Hippocampal formation (tissue), 2 donors: ENCODE results near the gene RNU5D-1.
"Not testable (repeated sequence)": the region's sequence is repeated elsewhere in the genome, so short reads cannot be mapped to it uniquely, and the experiment has no call there.

Experiments used
- DNase-seq, 2 donors: peaks; one replicate each; lab custom pipeline; 2025; lab: John Stamatoyannopoulos, UW

The RNU5D-1 gene

DNA sequence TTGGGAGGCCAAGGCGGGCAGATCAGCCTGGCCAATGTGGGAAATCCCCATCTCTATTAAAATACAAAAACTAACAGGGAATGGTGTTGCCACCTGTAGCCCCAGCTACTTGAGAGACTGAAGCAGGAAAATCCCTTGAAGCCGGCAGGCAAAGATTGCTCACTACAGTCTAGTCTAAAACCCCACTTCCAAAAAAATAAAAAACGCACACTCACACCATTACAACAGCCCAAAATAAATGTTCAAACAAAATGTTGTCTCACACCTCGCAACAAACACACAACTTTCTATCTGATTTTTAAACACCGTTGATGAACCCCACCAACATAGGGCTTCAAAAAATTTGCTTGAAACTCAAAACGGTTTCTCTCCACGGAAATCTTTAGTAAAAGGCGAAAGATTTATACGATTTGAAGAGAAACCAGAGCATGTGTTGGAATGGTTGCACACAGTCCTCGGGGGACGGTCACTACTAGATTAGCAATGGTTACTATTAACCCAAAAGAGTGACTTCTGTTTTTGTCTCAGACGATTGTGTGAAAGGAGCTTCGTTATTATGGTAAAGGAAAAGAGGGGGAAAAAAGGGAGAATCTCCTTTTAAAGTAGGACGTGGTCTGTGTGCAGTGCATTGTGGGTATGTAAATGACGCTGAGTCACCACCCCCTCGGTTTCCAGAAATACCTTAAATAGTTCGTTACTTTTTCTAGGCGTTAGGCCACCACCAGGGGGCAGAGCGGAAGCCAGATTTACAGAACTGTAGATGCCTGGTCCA is at the start of gene RNU5D-1:
RNU5D-1 (minus strand) TSS at position 430 of the 772 bp plus-strand sequence.
- DNase-seq: peak; percentile 84 to 96

DNA sequence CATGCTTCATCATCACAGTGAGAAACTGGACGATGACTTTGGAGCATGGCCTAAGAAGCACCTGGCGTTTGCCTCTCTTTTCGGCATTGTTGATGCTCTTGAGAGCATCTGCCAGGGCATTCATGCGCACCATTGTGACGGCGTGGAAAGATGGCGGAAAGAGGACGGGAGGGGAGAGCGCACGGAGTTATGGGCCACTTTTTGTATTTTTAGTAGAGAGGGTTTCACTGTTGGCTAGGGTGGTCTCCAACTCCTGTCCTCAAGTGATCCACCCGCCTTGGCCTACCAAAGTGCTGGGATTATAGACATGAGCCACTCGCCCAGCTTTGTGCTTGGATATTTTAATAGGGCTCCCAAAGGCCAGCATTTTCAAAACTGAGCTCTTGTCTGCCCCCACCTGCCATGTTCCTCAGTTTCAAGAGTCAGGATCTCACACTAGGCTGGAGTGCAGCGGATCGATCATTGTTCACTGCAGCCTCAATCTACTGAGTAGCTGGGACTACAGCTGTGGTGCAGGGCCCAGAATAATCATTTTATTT is 49.7 kb upstream of the RNU5D-1 start:
- DNase-seq: no peak

DNA sequence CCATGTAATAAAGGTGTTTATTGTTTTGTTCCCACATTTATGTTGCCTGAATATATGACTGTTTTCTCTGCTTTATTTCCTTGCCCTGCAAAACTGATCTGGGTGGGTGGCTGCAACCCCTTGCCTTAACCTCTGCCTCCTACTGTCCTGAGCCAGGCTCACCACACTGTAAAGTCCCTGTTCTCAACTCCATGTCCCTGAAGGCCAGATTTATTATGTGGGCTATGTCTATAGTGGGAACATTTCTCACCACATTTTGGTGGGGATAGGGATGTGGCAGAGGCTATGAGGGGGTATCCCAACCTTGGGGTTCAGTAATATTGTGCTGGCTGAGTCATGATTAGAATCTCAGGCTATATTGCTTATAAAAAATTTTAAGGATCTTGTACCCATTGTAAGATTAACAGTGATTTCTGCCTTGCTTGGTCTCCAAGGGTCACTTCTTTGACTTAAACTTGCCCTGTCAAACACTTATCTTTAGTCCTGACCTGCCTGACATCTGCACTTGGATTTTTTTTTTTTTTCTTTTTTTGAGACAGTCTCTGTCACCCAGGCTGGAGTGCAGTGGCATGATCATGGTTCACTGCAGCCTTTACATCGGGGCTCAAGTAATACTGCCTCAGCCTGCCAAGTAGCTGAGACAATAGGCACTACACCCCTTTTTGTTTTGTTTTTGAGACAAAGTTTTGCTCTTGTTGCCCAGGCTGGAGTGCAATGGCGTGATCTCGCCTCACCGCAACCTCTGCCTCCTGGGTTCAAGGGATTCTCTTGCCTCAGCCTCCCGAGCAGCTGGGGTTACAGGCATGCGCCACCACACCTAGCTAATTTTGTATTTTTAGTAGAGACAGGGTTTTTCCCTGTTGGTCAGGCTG is 48.0 kb upstream of the RNU5D-1 start:
- no peak for DNase-seq

DNA sequence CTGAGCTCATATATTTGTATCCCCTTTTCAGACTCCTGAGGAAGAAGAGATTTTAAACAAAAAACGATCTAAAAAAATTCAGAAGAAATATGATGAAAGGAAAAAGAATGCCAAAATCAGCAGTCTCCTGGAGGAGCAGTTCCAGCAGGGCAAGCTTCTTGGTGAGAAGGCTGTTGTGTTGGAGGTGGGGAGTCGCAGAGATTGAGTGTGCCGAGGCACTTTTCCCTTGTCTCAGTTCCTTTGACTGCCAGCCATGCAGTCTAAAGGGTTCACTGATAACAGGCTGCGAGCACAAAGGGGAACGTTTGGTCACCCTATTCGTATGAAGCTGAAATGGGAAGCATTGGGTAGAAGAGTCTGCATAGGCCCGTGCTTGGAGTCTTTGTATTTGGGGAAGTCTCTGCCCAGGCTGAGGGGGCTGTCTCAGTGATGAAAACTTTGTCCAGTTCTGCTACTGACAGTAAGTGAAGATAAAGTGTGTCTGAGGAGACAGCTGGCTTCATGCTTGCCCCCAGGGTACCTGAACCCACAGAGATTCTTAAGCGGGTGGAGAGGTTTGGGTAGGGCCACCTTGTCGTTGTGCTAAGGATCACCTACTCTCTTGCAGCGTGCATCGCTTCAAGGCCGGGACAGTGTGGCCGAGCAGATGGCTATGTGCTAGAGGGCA is 47.1 kb upstream of the RNU5D-1 start:
- no peak for DNase-seq

DNA sequence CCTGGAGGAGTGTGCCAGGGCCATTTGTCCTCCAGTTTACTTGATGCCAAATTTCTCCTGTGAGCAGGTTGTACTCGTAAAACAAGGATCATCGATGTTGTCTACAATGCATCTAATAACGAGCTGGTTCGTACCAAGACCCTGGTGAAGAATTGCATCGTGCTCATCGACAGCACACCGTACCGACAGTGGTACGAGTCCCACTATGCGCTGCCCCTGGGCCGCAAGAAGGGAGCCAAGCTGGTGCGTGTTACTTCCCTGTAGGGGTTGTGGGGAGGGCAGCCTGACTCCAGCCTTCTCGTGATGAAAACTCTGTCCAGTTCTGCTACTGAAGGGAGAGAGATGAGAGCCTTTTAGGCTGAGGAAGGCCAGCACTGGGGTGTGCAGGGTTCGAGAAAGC is 46.6 kb upstream of the RNU5D-1 start:
- DNase-seq: no peak

GRCh38 chr1:44776730-44777068 is 45.7 kb upstream of the RNU5D-1 start:
- DNase-seq: no peak

DNA sequence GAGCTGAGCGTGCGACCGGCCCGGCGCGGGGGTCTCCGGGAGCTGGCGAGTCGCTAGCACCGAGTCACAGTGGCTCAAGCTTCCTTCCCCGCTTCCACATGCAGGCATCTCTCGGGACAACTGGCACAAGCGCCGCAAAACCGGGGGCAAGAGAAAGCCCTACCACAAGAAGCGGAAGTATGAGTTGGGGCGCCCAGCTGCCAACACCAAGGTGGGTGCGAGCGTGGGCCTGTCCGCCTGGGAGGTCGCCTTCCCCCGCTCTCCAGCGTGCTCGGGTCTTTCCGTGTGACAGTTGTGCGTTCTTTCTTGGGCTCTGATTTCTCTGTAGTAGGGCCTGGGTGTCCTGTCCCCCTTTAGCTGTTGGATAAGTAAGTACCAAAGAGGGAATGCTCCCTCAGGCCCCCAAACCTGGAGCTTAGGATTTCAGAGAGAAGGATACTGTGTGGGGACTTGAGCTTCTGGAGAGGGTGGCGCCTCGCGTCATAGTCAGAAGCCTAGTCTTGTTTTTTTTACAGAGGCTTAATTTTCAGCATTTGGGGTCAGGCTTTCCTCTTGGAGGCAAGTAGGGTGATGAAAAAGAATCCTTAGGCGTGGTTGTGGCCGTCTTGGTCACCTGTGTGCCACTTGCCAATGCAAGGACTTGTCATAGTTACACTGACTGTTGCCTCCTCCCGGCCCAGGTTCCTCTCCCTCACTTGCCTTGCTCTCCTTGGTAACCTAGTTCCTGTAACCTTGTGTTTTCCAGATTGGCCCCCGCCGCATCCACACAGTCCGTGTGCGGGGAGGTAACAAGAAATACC is 45.2 kb upstream of the RNU5D-1 start:
- no peak for DNase-seq

GRCh38 chr1:44775078-44775929 is 44.3 kb upstream of the RNU5D-1 start, which contains the start of gene RPS8:
RPS8 (plus strand) TSS chr1:44775540; CDS start chr1:44775597, 57 bp downstream.
- peak; percentile 84 to 94 for DNase-seq

DNA sequence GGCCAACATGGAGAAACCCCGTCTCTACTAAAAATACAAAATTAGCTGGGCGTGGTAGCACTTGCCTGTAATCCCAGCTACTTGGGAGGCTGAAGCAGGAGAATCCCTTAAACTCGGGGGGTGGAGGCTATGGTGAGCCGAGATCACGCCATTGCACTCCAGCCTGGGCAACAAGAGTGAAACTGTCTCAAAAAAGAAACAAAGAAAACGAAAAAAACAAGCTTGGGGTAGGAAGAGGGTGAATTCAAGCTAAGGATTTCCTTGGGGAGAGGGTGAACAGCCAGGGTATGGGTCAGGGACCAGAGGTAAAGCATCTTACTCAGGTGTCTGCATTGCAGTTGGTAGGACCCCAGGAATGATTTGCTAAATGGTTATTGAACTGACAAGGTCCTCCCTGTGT is 35.5 kb upstream of the RNU5D-1 start:
- DNase-seq: not testable (repeated sequence)

- DNase-seq: no peak
These were observed 29.9 kb upstream of the RNU5D-1 start for GRCh38 chr1:44760876-44761275.

DNA sequence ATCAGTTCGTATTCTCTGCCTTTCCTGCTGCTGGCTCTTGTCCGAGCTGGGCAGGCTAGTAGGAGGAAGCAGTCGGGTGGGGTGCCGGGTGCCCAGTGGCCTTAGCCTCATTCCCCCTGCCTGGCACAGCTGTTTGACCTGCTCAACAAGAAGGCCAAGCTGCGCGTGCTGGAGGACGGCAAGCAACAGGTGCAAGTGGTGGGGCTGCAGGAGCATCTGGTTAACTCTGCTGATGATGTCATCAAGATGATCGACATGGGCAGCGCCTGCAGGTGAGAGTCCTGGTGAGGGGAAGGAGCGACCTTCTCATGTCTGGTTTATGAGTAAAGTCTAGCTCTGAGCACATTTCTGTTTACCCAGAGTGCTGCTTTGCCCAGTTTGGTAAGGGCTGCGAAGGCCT is 28.1 kb upstream of the RNU5D-1 start:
- DNase-seq: no peak

DNA sequence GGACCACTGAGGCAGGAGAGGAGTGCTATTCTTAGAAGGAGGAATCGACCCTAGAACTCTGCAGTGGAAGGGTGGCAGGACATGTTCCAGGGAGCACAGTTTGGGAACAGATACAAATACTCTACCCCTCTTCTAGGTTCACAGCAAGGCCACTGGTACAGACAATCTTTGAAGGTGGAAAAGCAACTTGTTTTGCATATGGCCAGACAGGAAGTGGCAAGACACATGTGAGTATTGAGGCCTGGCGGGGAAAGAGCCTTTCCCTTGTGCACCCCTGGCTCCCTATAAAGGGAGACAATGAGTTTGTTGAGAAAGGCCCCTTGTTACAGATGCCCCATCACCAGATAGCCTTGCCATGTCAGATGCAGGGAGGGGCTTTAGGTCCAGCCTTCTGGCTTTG is 26.4 kb upstream of the RNU5D-1 start:
- no peak for DNase-seq

- no peak for DNase-seq
These were observed 16.9 kb upstream of the RNU5D-1 start for GRCh38 chr1:44747878-44748277.

GRCh38 chr1:44743211-44743610 is 12.2 kb upstream of the RNU5D-1 start:
- DNase-seq: no peak

DNA sequence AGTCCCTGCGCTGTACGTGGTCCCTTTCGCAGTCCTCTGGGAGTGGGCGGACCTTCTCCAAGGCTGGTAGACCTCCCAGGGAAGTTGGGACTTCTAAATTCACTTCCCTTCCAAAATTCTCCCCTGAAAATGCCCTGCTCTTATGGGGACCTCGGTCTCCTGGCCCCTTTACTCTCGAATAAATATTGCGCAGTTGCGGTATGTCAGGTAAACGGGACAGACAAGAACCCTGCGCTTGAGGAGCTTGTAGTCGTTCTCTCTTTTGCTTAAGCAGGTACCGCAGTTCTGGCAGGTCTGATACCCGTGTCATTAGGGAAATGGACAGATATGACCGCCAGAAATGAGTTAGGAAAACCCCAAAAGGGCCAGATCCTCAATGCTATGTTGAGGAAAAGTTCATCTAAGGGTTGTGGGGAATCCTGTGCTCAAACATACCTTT is 9.2 kb upstream of the RNU5D-1 start:
- DNase-seq: no peak

GRCh38 chr1:44739307-44740178 is 8.6 kb upstream of the RNU5D-1 start, which contains the start of gene KIF2C:
KIF2C (plus strand) TSS chr1:44739837; CDS start chr1:44739933, 96 bp downstream.
- peak; percentile 94 to 96 for DNase-seq

GRCh38 chr1:44738953-44739306 is 8.0 kb upstream of the RNU5D-1 start:
- not testable (repeated sequence) for DNase-seq

DNA sequence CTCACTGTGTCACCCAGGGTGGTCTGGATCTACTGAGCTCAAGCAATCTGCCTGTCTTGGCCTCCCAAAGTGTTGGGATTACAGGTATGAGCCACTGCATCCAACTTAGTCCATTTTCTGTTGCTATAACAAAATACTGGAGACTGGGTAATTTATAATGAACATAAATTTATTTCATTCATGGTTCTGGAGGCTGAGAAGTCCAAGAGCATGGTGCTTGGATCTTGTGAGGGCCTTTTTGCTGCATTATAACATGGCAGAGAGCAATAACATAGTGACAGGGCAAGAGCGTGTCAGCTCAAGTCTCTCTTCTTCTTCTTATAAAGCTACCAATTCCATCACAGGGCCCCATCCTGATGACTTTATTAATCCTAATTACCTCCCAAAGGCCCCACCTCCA is 5.0 kb upstream of the RNU5D-1 start:
- no peak for DNase-seq

DNA sequence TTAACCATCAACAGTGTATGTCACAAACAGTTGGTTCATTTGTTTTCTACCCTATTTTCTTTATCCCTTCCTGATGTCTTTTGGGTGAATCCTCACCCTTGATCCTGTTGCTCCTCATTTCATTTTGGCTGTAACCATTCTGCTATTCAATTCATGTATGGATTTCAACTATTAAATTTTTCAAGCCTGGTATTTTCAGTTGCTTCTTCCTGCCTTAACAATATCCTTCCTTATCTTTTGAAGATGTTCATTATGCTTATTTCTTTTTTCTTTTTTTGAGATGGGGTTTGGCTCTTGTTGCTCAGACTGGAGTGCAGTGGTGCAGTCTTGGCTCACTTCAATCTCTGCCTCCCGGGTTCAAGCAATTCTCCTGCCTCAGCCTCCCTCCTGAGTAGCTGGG is 2.8 kb upstream of the RNU5D-1 start:
- no peak for DNase-seq
